IMR-90 (cell line): ENCODE results near the gene CCDC9. TPM values are rescaled to one million over a fixed set of nuclear protein-coding genes. Genes with fewer than 3 reads are reported as not detected.

Experiments used
- ATAC-seq: fragments of 200-7000 bp; cut with Tn5 transposase; 2 replicates; pipeline ENCODE4 v1.9.1; 2020; ENCODE audit warnings: low read depth, mild to moderate bottlenecking, moderate library complexity
- BruUV-seq: library from RNA; stranded (reverse); fragments of 400-500 nt; replicated peaks from 2 replicates; lab custom pipeline; 2021; lab: Mats Ljungman, UMichigan
- CTCF ChIA-PET: fragments of 300-600 bp; formaldehyde crosslinking; extraction: SDS; loops from one replicate; lab custom pipeline; 2021; ENCODE audit warnings: antibody characterized with exemption; lab: Yijun Ruan, JAX
- POLR2A ChIA-PET: fragments of 300-600 bp; sonication (Branson Sonifier 250); formaldehyde crosslinking; loops from one replicate; lab custom pipeline; 2022; ENCODE audit warnings: antibody characterized with exemption; ENCODE audit not compliant: unreplicated experiment; lab: Charles Lee
- DNase-seq: peaks from one replicate; pipeline ENCODE4 v3.0.0; 2013
- H2AFZ ChIP-seq: replicated peaks from 2 replicates; pipeline ENCODE3; 2013; ENCODE audit warnings: low read length, mild to moderate bottlenecking; ENCODE audit not compliant: poor library complexity
- H2AK5ac ChIP-seq: 2 replicates; pipeline ENCODE4 v1.6.1; 2013; ENCODE audit warnings: low read depth, low read length, inconsistent platforms
- H2AK9ac ChIP-seq: replicated peaks from 2 replicates; pipeline ENCODE3; 2013; ENCODE audit warnings: mild to moderate bottlenecking, low read depth, low read length, moderate library complexity; ENCODE audit not compliant: poor library complexity
- H2BK120ac ChIP-seq: 2 replicates; pipeline ENCODE4 v1.6.1; 2013; ENCODE audit warnings: low read depth, low read length, inconsistent platforms
- H2BK15ac ChIP-seq: 3 replicates; pipeline ENCODE4 v1.6.1; 2013; ENCODE audit warnings: low read depth, low read length, inconsistent platforms
- H2BK20ac ChIP-seq: 2 replicates; pipeline ENCODE4 v1.6.1; 2013; ENCODE audit warnings: low read depth, mild to moderate bottlenecking, inconsistent platforms, low read length, moderate library complexity
- H2BK5ac ChIP-seq: 2 replicates; pipeline ENCODE4 v1.6.1; 2013; ENCODE audit warnings: mild to moderate bottlenecking, low read depth, low read length, inconsistent platforms; ENCODE audit not compliant: poor library complexity, severe bottlenecking
- H3K14ac ChIP-seq: replicated peaks from 2 replicates; pipeline ENCODE4 v1.6.1; 2013; ENCODE audit warnings: low read depth, low read length, inconsistent platforms
- H3K18ac ChIP-seq: 2 replicates; pipeline ENCODE4 v1.6.1; 2013; ENCODE audit warnings: low read depth, low read length, control low read depth
- H3K23ac ChIP-seq: 2 replicates; pipeline ENCODE4 v1.6.1; 2013; ENCODE audit warnings: low read depth, low read length, inconsistent platforms
- H3K27ac ChIP-seq: 2 replicates; pipeline ENCODE4 v1.5.1; 2013; ENCODE audit warnings: mild to moderate bottlenecking, control low read depth, low read length; ENCODE audit not compliant: insufficient read depth
- H3K27me3 ChIP-seq: 2 replicates; pipeline ENCODE4 v1.6.1; 2013; ENCODE audit warnings: low read length; ENCODE audit not compliant: control insufficient read depth, insufficient read depth
- H3K36me3 ChIP-seq: 2 replicates; pipeline ENCODE4 v1.6.1; 2013; ENCODE audit warnings: low read length, mixed read lengths; ENCODE audit not compliant: control insufficient read depth, insufficient read depth
- H3K4ac ChIP-seq: 2 replicates; pipeline ENCODE4 v1.6.1; 2013; ENCODE audit warnings: low read depth, low read length, inconsistent platforms
- H3K4me1 ChIP-seq: 2 replicates; pipeline ENCODE4 v1.6.1; 2013; ENCODE audit warnings: low read length, mixed read lengths; ENCODE audit not compliant: control insufficient read depth, insufficient read depth
- H3K4me2 ChIP-seq: 2 replicates; pipeline ENCODE4 v1.6.1; 2013; ENCODE audit warnings: low read depth, mild to moderate bottlenecking, control low read depth, low read length, moderate library complexity
- H3K4me3 ChIP-seq: 2 replicates; pipeline ENCODE4 v1.5.1; 2013; ENCODE audit warnings: low read depth, mild to moderate bottlenecking, control low read depth, low read length, moderate library complexity; ENCODE audit not compliant: insufficient read depth
- H3K56ac ChIP-seq: 2 replicates; pipeline ENCODE4 v1.6.1; 2013; ENCODE audit warnings: low read length, inconsistent platforms; ENCODE audit not compliant: insufficient read depth; ENCODE audit errors: extremely low read depth
- H3K79me1 ChIP-seq, 2 experiments: 2 replicates each; pipeline ENCODE4 v1.6.1; 2013; ENCODE audit warnings: low read length in 2 of 2, inconsistent platforms in 1 of 2, low read depth in 1 of 2
- H3K9ac ChIP-seq: 2 replicates; pipeline ENCODE4 v1.6.1; 2013; ENCODE audit warnings: low read depth, low read length, control low read depth
- H3K9me1 ChIP-seq: 2 replicates; pipeline ENCODE4 v1.6.1; 2013; ENCODE audit warnings: low read length, inconsistent platforms; ENCODE audit not compliant: insufficient read depth
- H3K9me3 ChIP-seq: 2 replicates; pipeline ENCODE4 v1.6.1; 2013; ENCODE audit warnings: low read length; ENCODE audit not compliant: control insufficient read depth, insufficient read depth
- H4K20me1 ChIP-seq: 2 replicates; pipeline ENCODE4 v1.6.1; 2013; ENCODE audit warnings: low read length, inconsistent platforms; ENCODE audit not compliant: insufficient read depth
- H4K5ac ChIP-seq: 2 replicates; pipeline ENCODE4 v1.6.1; 2013; ENCODE audit warnings: mild to moderate bottlenecking, low read depth, low read length, control low read depth
- H4K8ac ChIP-seq, 2 experiments: 2 replicates each; pipeline ENCODE4 v1.6.1; 2013; ENCODE audit warnings: low read depth in 2 of 2, low read length in 2 of 2, control low read depth in 1 of 2, inconsistent platforms in 1 of 2
- H4K91ac ChIP-seq: 2 replicates; pipeline ENCODE4 v1.6.1; 2013; ENCODE audit warnings: low read depth, low read length, inconsistent platforms; ENCODE audit not compliant: insufficient read depth
- BHLHE40 ChIP-seq: fragments of 150-350 bp; IDR thresholded peaks from 2 replicates; pipeline ENCODE4 v1.6.1; 2016; ENCODE audit warnings: mild to moderate bottlenecking, low read depth, low read length
- ELK1 ChIP-seq: fragments of 150-350 bp; IDR thresholded peaks from 2 replicates; pipeline ENCODE4 v1.6.1; 2016; ENCODE audit warnings: low read depth, mild to moderate bottlenecking, low read length, moderate library complexity, borderline replicate concordance
- MAFK ChIP-seq: IDR thresholded peaks from 2 replicates; pipeline ENCODE4 v1.6.1; 2012; ENCODE audit warnings: low read depth, low read length, improper control_type of control experiment
- MAZ ChIP-seq: IDR thresholded peaks from 2 replicates; pipeline ENCODE4 v1.6.1; 2012; ENCODE audit warnings: low read depth, mild to moderate bottlenecking, low read length, improper control_type of control experiment, moderate library complexity, borderline replicate concordance
- MXI1 ChIP-seq: IDR thresholded peaks from 2 replicates; pipeline ENCODE4 v1.6.1; 2012; ENCODE audit warnings: low read depth, mild to moderate bottlenecking, low read length, moderate library complexity, borderline replicate concordance
- POLR2A ChIP-seq: IDR thresholded peaks from 2 replicates; pipeline ENCODE4 v1.6.1; 2012; ENCODE audit warnings: mild to moderate bottlenecking, low read depth, low read length
- RAD21 ChIP-seq: IDR thresholded peaks from 2 replicates; pipeline ENCODE4 v1.6.1; 2012; ENCODE audit warnings: low read length, improper control_type of control experiment
- RCOR1 ChIP-seq: IDR thresholded peaks from 2 replicates; pipeline ENCODE4 v1.6.1; 2012; ENCODE audit warnings: mild to moderate bottlenecking, low read length, improper control_type of control experiment; ENCODE audit not compliant: insufficient replicate concordance
- RFX5 ChIP-seq: IDR thresholded peaks from 2 replicates; pipeline ENCODE4 v1.8.0; 2012; ENCODE audit warnings: low read depth, mild to moderate bottlenecking, low read length, moderate library complexity
- SMC3 ChIP-seq: fragments of 150-350 bp; IDR thresholded peaks from 2 replicates; pipeline ENCODE4 v1.6.1; 2016; ENCODE audit warnings: low read depth, mild to moderate bottlenecking, antibody characterized with exemption, low read length, moderate library complexity
- USF2 ChIP-seq: fragments of 150-350 bp; IDR thresholded peaks from 2 replicates; pipeline ENCODE4 v1.6.1; 2017; ENCODE audit warnings: mild to moderate bottlenecking, antibody characterized with exemption, low read length, low read depth
- WGBS, 2 experiments: methylation state at CpG; one replicate each; pipeline versions ENCODE4 v1.1.5 to v1.1.7; 2013; ENCODE audit warnings: missing lambda C conversion rate in 2 of 2; ENCODE audit not compliant: insufficient read length in 1 of 2; ENCODE audit errors: extremely low coverage in 2 of 2; 5-methylcytosine and 5-hydroxymethylcytosine counted together
- dilution Hi-C: fragments of 300-500 bp; cut with HindIII; formaldehyde crosslinking; loops from one replicate; pipeline ENCODE4 v1.14.3; 2018; ENCODE audit warnings: low sequenced_read_pairs; ENCODE audit not compliant: unreplicated experiment
- in situ Hi-C: fragments of 300-500 bp; cut with MboI; formaldehyde crosslinking; loops from 3 replicates; pipeline ENCODE4 v1.14.3; 2019; ENCODE audit warnings: low sequenced_read_pairs, inconsistent platforms, mixed read lengths
- intact Hi-C: fragments of 100-400 bp; cut with micrococcal nuclease; formaldehyde crosslinking; loops from 2 replicates; pipeline ENCODE4 v1.10.0; 2022
- polyA plus RNA-seq, 3 experiments: library from polyadenylated mRNA; depleted of rRNA; stranded (reverse); fragments of >200 nt; gene quantifications; 2 replicates each; pipeline ENCODE4 v1.2.3, GENCODE V29; 2012; ENCODE audit warnings: low replicate concordance in 1 of 3
- total RNA-seq: library from RNA; depleted of rRNA; stranded (reverse); fragments of >200 nt; gene quantifications from 2 replicates; pipeline ENCODE4 v1.2.3, GENCODE V29; 2012

Gene CCDC9
- total and polyA plus RNA-seq, 2 of the 4 experiments (the other 2 are of a cell fraction) = 2.9 to 8.6 TPM

- Histone ChIP-seq H4K91ac (peak within 1 kb of the TSS; percentile 77), H3K4me2 (peak within 1 kb of the TSS; percentile 100), H2BK20ac (peak within 1 kb of the TSS; percentile 26; the same call in 1 of the 2 replicates), H2AK5ac (peak within 1 kb of the TSS; percentile 83), H2BK15ac (peak within 1 kb of the TSS; percentile 37; the same call in 1 of the 3 replicates), H3K4ac (peak within 1 kb of the TSS; percentile 74), H3K27ac (peak within 1 kb of the TSS; percentile 97), H4K5ac (peak within 1 kb of the TSS; percentile 62), H3K79me1 (peaks cover 6 to 34% of the 10 kb centered on the region in 2 experiments; a peak in 3 of 4 replicates), H3K9me1 (peaks cover 13% of the 10 kb centered on the region), H3K23ac (peak within 1 kb of the TSS; percentile 69), H3K18ac (peak within 1 kb of the TSS; percentile 91), H3K36me3 (peaks cover 27% of the 10 kb centered on the region), H2AFZ (peak within 1 kb of the TSS; percentile 99), H2AK9ac (peak within 1 kb of the TSS; percentile 99), H3K4me1 (peaks cover 14% of the 10 kb centered on the region), H3K9ac (peak within 1 kb of the TSS; percentile 85), H4K8ac (peak within 1 kb of the TSS; percentile 87 to 91), H3K56ac (peak within 1 kb of the TSS; percentile 88), H3K4me3 (peak within 1 kb of the TSS; percentile 99), H3K9me3 (no peaks in the 10 kb centered on the region), H3K14ac (peak within 1 kb of the TSS; percentile 85), H2BK5ac (peak within 1 kb of the TSS; percentile 97), H4K20me1 (peaks cover 20% of the 10 kb centered on the region), H3K27me3 (no peaks in the 10 kb centered on the region), H2BK120ac (peak within 1 kb of the TSS; percentile 38)
- ATAC-seq = peak; percentile 75
- DNase-seq = peak; percentile 86
- BruUV-seq = no TSS peak
- ChIA-PET CTCF (interaction anchor here (0.8 to 1.4 kb wide), 4 partner anchors 10 to 118 kb away, joined by 3 read pairs; partner anchors contain the start of gene CCDC9), POLR2A (interaction anchor here (0.6 to 1.0 kb wide), 3 partner anchors 18 to 84 kb away, joined by 3 to 5 read pairs (median 3); no protein-coding TSS in a partner anchor)
- dilution Hi-C loops (no loop called here), intact Hi-C loops (no loop called here), in situ Hi-C loops (no loop called here)
- TF ChIP-seq SMC3 (no peak), BHLHE40 (no peak), MAZ (peak; percentile 40; the same call in 1 of the 2 replicates), POLR2A (peak; percentile 70), MAFK (no peak), RAD21 (no peak), USF2 (no peak), ELK1 (no peak), MXI1 (peak; percentile 20; the same call in 1 of the 2 replicates), RFX5 (no peak), RCOR1 (no peak)
- WGBS, 2 experiments = 0% methylated on average over 16 of the region's 72 CpGs; no CpG with 5 or more reads in 1 of the 2 experiments
These were observed 18.0 kb downstream of the CCDC9 start, which contains the start of gene INAFM1 for GRCh38 chr19:47274071-47274890. INAFM1 (plus strand) TSS chr19:47274885; CDS start chr19:47274920, 35 bp downstream.
